ENCODE results near the gene CYP4A22. TPM values are rescaled to one million over a fixed set of nuclear protein-coding genes. Genes with fewer than 3 reads are reported as not detected.

Gene CYP4A22
- total and polyA plus RNA-seq, 9 of the 15 experiments (the other 6 are each of a cell fraction or from before 2014, with no cell fraction given): 0.07 TPM; not detected in 8

- peak; percentile 99 for TF ChIP-seq CUX1 (CRISPR knock-in tag; IDR thresholded peaks at IDR 0.05)
- TF ChIP-seq TEAD1 (CRISPR knock-in tag; IDR thresholded peaks at IDR 0.05): peak; percentile 98 to 99
- TF ChIP-seq CEBPB (tag; IDR thresholded peaks at IDR 0.05): peak; percentile 93
- peak; percentile 78 for TF ChIP-seq ZBTB12 (CRISPR knock-in tag; IDR thresholded peaks at IDR 0.05)
- TF ChIP-seq CHD2 (IDR thresholded peaks at IDR 0.05; ENCODE audit: low read depth, low read length): peak; percentile 55
- peak; percentile 53; the same call in 1 of the 2 replicates for TF ChIP-seq ARID3B (CRISPR knock-in tag; IDR thresholded peaks at IDR 0.05; ENCODE audit: borderline replicate concordance)
- peak; percentile 90; the same call in 1 of the 2 replicates for TF ChIP-seq ZC3H8 (IDR thresholded peaks at IDR 0.05)
- no peak for TF ChIP-seq E2F8 (IDR thresholded peaks at IDR 0.05; ENCODE audit: low read depth, partially characterized antibody)
- no peak for TF ChIP-seq THRA (IDR thresholded peaks at IDR 0.05)
- TF ChIP-seq ZNF449 (CRISPR knock-in tag; IDR thresholded peaks at IDR 0.05): peak; percentile 98
- TF ChIP-seq ZFPM2 (CRISPR knock-in tag; IDR thresholded peaks at IDR 0.05): 0 out of 2 replicates have a peak, but pooled peaks have one; percentile 82
- peak; percentile 96 for TF ChIP-seq HIVEP1 (CRISPR knock-in tag; IDR thresholded peaks at IDR 0.05)
Measured at GRCh38 chr1:47181095-47181954, 44.1 kb downstream of the CYP4A22 start (continued).

Data from K562 (cell line).